ENCODE data around the gene ACBD4. TPM values are rescaled to one million over a fixed set of nuclear protein-coding genes. Genes with fewer than 3 reads are reported as not detected.

ACBD4 gene
- total RNA-seq, 2 experiments from 2014 or later, result 12.3 to 12.7 TPM

DNA sequence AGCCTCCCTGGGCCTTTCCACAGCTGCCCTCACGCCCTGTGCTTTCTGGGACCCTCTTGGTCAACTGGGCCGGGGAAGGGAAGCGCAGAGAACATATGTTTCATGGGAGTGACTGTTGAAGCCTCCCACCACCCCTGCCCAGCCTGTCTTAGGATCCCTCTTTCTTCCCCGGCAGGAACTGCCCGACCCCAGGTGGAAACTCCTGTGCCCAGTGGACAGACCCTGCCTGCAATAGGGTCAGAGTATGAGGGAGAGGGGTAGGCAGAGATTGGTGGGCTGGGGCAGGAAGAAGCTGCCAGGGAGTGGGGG lies 36.7 kb downstream of the ACBD4 start:
- H3K27ac Mint-ChIP-seq, result peak overlapping the region; percentile 93
- peaks cover 21% of the 10 kb centered on the region for H3K4me1 Mint-ChIP-seq (ENCODE audit: low read depth)
- H3K4me3 Mint-ChIP-seq, result peak overlapping the region; percentile 22
- DNase-seq, result no peak
- intact Hi-C loops (cut with micrococcal nuclease), result loop anchor here (1.0 kb wide), 1 partner anchor 24 kb away; the partner anchor contains the start of gene HEXIM1
- no peaks in the 10 kb centered on the region for H3K9me3 Mint-ChIP-seq
- no peaks in the 10 kb centered on the region for H3K36me3 Mint-ChIP-seq (ENCODE audit: low read depth)
- CTCF ChIA-PET, result interaction anchor here (0.6 to 3.5 kb wide), 6 partner anchors 10 to 106 kb away, joined by 4 to 41 read pairs (median 8); partner anchors contain the start of genes ACBD4 and HEXIM1
- H3K27me3 Mint-ChIP-seq (ENCODE audit: low read depth), result no peaks in the 10 kb centered on the region

DNA sequence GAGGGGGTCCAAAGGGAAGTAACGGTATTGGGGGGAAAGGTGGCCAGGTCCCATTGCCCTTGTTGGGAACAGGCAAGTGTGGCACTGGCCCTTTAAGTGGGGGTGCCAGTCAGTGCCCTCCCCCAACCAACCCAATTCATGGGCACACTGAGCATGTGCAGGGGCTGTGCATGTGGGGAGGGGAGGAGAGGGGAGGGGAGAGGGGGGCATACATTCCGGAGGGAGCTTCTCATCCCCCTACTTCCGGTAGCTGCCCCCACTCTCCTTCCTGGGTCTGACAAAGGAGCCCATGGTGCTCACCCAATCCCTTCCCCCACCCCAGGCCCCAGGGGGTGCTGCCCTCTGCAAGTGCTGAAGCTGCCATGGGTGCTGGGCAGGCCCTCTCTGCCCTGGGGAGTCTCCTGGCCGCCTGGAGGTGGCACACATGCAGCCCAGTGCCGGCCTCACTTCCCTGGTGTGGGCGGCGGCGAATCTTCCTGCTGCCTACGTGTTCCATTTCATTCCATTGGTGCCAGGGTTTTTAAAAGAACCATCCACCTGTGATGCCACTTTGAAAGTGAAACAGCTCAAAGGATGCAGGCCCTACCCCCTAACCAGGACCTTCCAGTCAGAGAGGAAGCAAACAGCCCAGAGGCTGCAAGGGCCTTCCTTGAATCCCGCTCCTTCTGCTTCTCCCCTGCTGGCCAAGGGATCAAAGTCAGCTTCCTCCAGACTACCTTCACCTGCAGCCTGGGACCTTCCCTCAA lies 37.2 kb downstream of the ACBD4 start:
- Mint-ChIP-seq H3K4me3 (peak overlapping the region; percentile 71), H3K4me1 (ENCODE audit: low read depth) (peaks cover 21% of the 10 kb centered on the region), H3K27ac (peak overlapping the region; percentile 93), H3K27me3 (ENCODE audit: low read depth) (no peaks in the 10 kb centered on the region), H3K36me3 (ENCODE audit: low read depth) (no peaks in the 10 kb centered on the region), H3K9me3 (no peaks in the 10 kb centered on the region)
- intact Hi-C loops (cut with micrococcal nuclease), result loop anchor here (1.0 kb wide), 1 partner anchor 24 kb away; the partner anchor contains the start of gene HEXIM1
- peak; percentile 65 for DNase-seq
- CTCF ChIA-PET, result interaction anchor here (0.8 to 3.5 kb wide), 11 partner anchors 10 to 150 kb away, joined by 3 to 41 read pairs (median 5); partner anchors contain the start of genes ACBD4 and HEXIM1

- DNase-seq, result no peak
- intact Hi-C loops (cut with micrococcal nuclease), result no loop called here
- Mint-ChIP-seq H3K4me3 (no peak overlapping the region), H3K27ac (no peak overlapping the region), H3K36me3 (ENCODE audit: low read depth) (no peaks in the 10 kb centered on the region), H3K9me3 (no peaks in the 10 kb centered on the region), H3K27me3 (ENCODE audit: low read depth) (no peaks in the 10 kb centered on the region), H3K4me1 (ENCODE audit: low read depth) (peaks cover 20% of the 10 kb centered on the region)
- CTCF ChIA-PET, result interaction anchor here (1.0 to 2.3 kb wide), 3 partner anchors 9 to 40 kb away, joined by 3 to 15 read pairs (median 7); partner anchors contain the start of gene ACBD4
Observed at GRCh38 chr17:45175759-45176115, 40.2 kb downstream of the ACBD4 start.

GRCh38 chr17:45177563-45177962 lies 42.1 kb downstream of the ACBD4 start:
- H3K9me3 Mint-ChIP-seq, result no peaks in the 10 kb centered on the region
- CTCF ChIA-PET, result interaction anchor here (2.0 to 2.3 kb wide), 2 partner anchors 20 to 42 kb away, joined by 13 to 15 read pairs; partner anchors contain the start of gene ACBD4
- intact Hi-C loops (cut with micrococcal nuclease), result no loop called here
- no peak for DNase-seq
- no peaks in the 10 kb centered on the region for H3K36me3 Mint-ChIP-seq (ENCODE audit: low read depth)
- no peaks in the 10 kb centered on the region for H3K27me3 Mint-ChIP-seq (ENCODE audit: low read depth)
- H3K27ac Mint-ChIP-seq, result no peak overlapping the region
- H3K4me1 Mint-ChIP-seq (ENCODE audit: low read depth), result peaks cover 6% of the 10 kb centered on the region
- H3K4me3 Mint-ChIP-seq, result no peak overlapping the region

- H3K27me3 Mint-ChIP-seq (ENCODE audit: low read depth), result no peaks in the 10 kb centered on the region
- H3K36me3 Mint-ChIP-seq (ENCODE audit: low read depth), result no peaks in the 10 kb centered on the region
- no peaks in the 10 kb centered on the region for H3K4me1 Mint-ChIP-seq (ENCODE audit: low read depth)
- H3K4me3 Mint-ChIP-seq, result no peak overlapping the region
- CTCF ChIA-PET, result interaction anchor here (0.7 to 2.9 kb wide), 5 partner anchors 8 to 127 kb away, joined by 3 to 14 read pairs (median 6); partner anchors contain the start of gene ACBD4
- H3K27ac Mint-ChIP-seq, result no peak overlapping the region
- intact Hi-C loops (cut with micrococcal nuclease), result no loop called here
- DNase-seq, result no peak
- H3K9me3 Mint-ChIP-seq, result no peaks in the 10 kb centered on the region
Observed at GRCh38 chr17:45184144-45184543, 48.7 kb downstream of the ACBD4 start.

- Mint-ChIP-seq H3K36me3 (ENCODE audit: low read depth) (no peaks in the 10 kb centered on the region), H3K27ac (no peak overlapping the region)
Observed at GRCh38 chr17:45186801-45187354, 51.4 kb downstream of the ACBD4 start.

GRCh38 chr17:45189009-45189408 lies 53.5 kb downstream of the ACBD4 start:
- Mint-ChIP-seq H3K27ac (no peak overlapping the region), H3K4me1 (ENCODE audit: low read depth) (no peaks in the 10 kb centered on the region), H3K4me3 (no peak overlapping the region), H3K36me3 (ENCODE audit: low read depth) (no peaks in the 10 kb centered on the region), H3K27me3 (ENCODE audit: low read depth) (no peaks in the 10 kb centered on the region), H3K9me3 (no peaks in the 10 kb centered on the region)
- CTCF ChIA-PET, result interaction anchor here (0.6 to 2.2 kb wide), 3 partner anchors 9 to 119 kb away, joined by 3 to 14 read pairs (median 12); partner anchors contain the start of gene ACBD4
- no peak for DNase-seq
- intact Hi-C loops (cut with micrococcal nuclease), result no loop called here

More at GRCh38 chr17:45186801-45187354, 51.4 kb downstream of the ACBD4 start:
- CTCF ChIA-PET, result interaction anchor here (0.5 kb wide), 1 partner anchor 15 kb away, joined by 3 read pairs; no protein-coding TSS in a partner anchor
- no peak for DNase-seq
- Mint-ChIP-seq H3K4me3 (no peak overlapping the region), H3K9me3 (no peaks in the 10 kb centered on the region), H3K4me1 (ENCODE audit: low read depth) (no peaks in the 10 kb centered on the region), H3K27me3 (ENCODE audit: low read depth) (no peaks in the 10 kb centered on the region)
- intact Hi-C loops (cut with micrococcal nuclease), result no loop called here

DNA sequence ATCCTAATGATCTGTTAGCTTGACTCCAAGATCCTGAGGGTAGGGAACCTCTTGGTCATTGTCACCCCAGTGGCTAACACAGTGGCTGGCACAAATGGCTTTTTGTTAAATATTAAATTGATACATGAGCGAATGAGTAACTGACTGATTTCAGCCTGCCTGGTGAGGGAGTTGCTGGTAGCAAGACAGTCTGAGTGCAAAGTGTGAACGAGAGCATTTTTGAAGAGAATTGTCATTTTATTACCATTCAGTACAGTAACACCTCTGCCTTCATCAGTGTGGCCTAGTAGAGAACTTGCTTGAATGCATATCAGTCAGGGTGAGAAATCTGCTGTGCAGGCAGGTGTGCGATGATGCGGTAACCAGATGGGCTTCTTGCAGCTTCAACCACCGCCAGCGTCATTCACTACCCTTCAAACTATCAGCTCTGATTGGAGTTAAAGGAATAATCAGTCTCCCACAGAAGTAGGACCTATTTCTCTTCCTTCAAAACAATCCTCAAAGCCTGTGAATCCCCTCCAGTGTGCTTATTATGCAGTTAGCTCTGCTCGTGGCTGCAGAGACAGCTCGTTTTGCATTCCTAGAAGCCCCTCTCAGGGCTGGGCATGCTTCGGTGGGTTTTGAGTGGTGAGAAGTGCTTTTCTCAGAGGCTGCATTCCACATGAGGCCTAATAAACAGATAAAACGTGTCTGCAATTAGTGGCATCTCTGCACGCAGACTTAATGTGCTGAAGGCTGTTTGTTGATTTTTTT lies 55.2 kb downstream of the ACBD4 start:
- Mint-ChIP-seq H3K4me3 (no peak overlapping the region), H3K9me3 (no peaks in the 10 kb centered on the region), H3K27me3 (ENCODE audit: low read depth) (no peaks in the 10 kb centered on the region), H3K27ac (no peak overlapping the region), H3K4me1 (ENCODE audit: low read depth) (no peaks in the 10 kb centered on the region), H3K36me3 (ENCODE audit: low read depth) (no peaks in the 10 kb centered on the region)
- intact Hi-C loops (cut with micrococcal nuclease), result loop anchor here (10.0 kb wide), 1 partner anchor 416 kb away; no protein-coding TSS in a partner anchor
- no peak for DNase-seq
- CTCF ChIA-PET, result interaction anchor here (0.6 to 1.9 kb wide), 4 partner anchors 28 to 57 kb away, joined by 3 to 14 read pairs (median 3); partner anchors contain the start of gene ACBD4

Small RNA genes lying within 50 kb of the gene (microRNA-seq; reads per million reads assigned to microRNA genes)
- gene MIR6784 (ENCODE audit: borderline microRNAs expressed, borderline replicate concordance), result not detected

Other genes with a start within 250 kb of the ACBD4 start
- 100 to 1,000 TPM; 170 to 176 TPM for gene EFTUD2, start 236.2 kb upstream of the ACBD4 start, total RNA-seq
- not detected for gene GFAP, start 220.2 kb upstream of the ACBD4 start, total RNA-seq
- 10 to 100 TPM; 54.9 to 55.4 TPM for gene KIF18B, start 187.9 kb upstream of the ACBD4 start, total RNA-seq
- under 1 TPM; 0.36 to 0.40 TPM for gene C1QL1, start 167.4 kb upstream of the ACBD4 start, total RNA-seq
- gene DCAKD, start 84.1 kb upstream of the ACBD4 start, total RNA-seq, result 10 to 100 TPM; 38.1 to 38.9 TPM
- gene NMT1, start 74.4 kb upstream of the ACBD4 start, total RNA-seq, result 100 to 1,000 TPM; 234 to 235 TPM
- 1 to 10 TPM; 2.4 TPM for gene PLCD3, start 3.2 kb upstream of the ACBD4 start, total RNA-seq
- 10 to 100 TPM; 24.3 to 24.7 TPM for gene HEXIM1, start 12.8 kb downstream of the ACBD4 start, total RNA-seq
- 1 to 10 TPM; 3.5 TPM for gene HEXIM2, start 26.2 kb downstream of the ACBD4 start, total RNA-seq
- 100 to 1,000 TPM; 228 to 242 TPM for gene FMNL1, start 86.2 kb downstream of the ACBD4 start, total RNA-seq
- gene SPATA32, start 126.4 kb downstream of the ACBD4 start, total RNA-seq, result under 1 TPM in 1 of 2 experiments, not detected in 1; 0.12 TPM
- gene MAP3K14, start 181.3 kb downstream of the ACBD4 start, total RNA-seq, result 10 to 100 TPM; 45.5 to 52.0 TPM

All from activated naive CD4-positive, alpha-beta T cell treated with anti-CD3 and anti-CD28 coated beads for 36 hours (primary cell).